Keratinocyte (primary cell): ENCODE measurements around the gene AHCY. TPM values are rescaled to one million over a fixed set of nuclear protein-coding genes. Genes with fewer than 3 reads are reported as not detected.
A peak's percentile ranks its signal among the peaks of the same experiment; 100 is the strongest.

Experiments used
- DNase-seq: peaks from one replicate; pipeline ENCODE4 v3.0.0-alpha.2; 2011; ENCODE audit warnings: low read depth, missing footprints, low spot score
- FAIRE-seq: peaks from 2 replicates; lab custom pipeline; 2011; peaks lifted over from hg19 to GRCh38; lab: Jason Lieb, UNC
- H2AFZ ChIP-seq: 2 replicates; pipeline ENCODE4 v1.6.0; 2012; ENCODE audit warnings: low read length, control low read depth, inconsistent platforms; ENCODE audit not compliant: control insufficient read depth
- H3K27ac ChIP-seq: 2 replicates; pipeline ENCODE4 v1.5.1; 2011; ENCODE audit warnings: low read length; ENCODE audit not compliant: control insufficient read depth, insufficient read depth
- H3K27me3 ChIP-seq: 3 replicates; pipeline ENCODE4 v1.6.0; 2011; ENCODE audit warnings: low read length; ENCODE audit not compliant: control insufficient read depth, insufficient read depth; ENCODE audit errors: extremely low read depth
- H3K36me3 ChIP-seq, 2 experiments: 2 replicates in 1 of 2; 3 replicates in 1 of 2; pipeline ENCODE4 v1.5.1; 2011; ENCODE audit warnings: low read length in 2 of 2, mild to moderate bottlenecking in 1 of 2; ENCODE audit not compliant: control insufficient read depth in 2 of 2, insufficient read depth in 2 of 2; ENCODE audit errors: extremely low read depth in 1 of 2
- H3K4me1 ChIP-seq: 3 replicates; pipeline ENCODE4 v1.5.1; 2011; ENCODE audit warnings: low read length; ENCODE audit not compliant: control insufficient read depth, insufficient read depth; ENCODE audit errors: extremely low read depth
- H3K4me2 ChIP-seq: 3 replicates; pipeline ENCODE4 v1.6.0; 2011; ENCODE audit warnings: low read depth, low read length; ENCODE audit not compliant: control insufficient read depth, insufficient read depth; ENCODE audit errors: extremely low read depth
- H3K4me3 ChIP-seq, 3 experiments: fragments of 200-600 bp in 1 of 3; sonication (generic) in 1 of 3; 2 replicates in 2 of 3; 3 replicates in 1 of 3; pipeline ENCODE4 v1.5.1; 2011 to 2016; ENCODE audit warnings: low read length in 3 of 3, mild to moderate bottlenecking in 3 of 3, control low read depth in 2 of 3, inconsistent platforms in 1 of 3, low read depth in 1 of 3, mixed read lengths in 1 of 3, mixed run types in 1 of 3, moderate library complexity in 1 of 3; ENCODE audit not compliant: control insufficient read depth in 2 of 3, insufficient read depth in 2 of 3; ENCODE audit errors: extremely low read depth in 1 of 3
- H3K79me2 ChIP-seq: 2 replicates; pipeline ENCODE4 v1.6.0; 2012; ENCODE audit warnings: low read length; ENCODE audit not compliant: control insufficient read depth, insufficient read depth
- H3K9ac ChIP-seq: 3 replicates; pipeline ENCODE4 v1.6.0; 2011; ENCODE audit warnings: low read length; ENCODE audit not compliant: control insufficient read depth, insufficient read depth; ENCODE audit errors: extremely low read depth
- H3K9me1 ChIP-seq: 3 replicates; pipeline ENCODE4 v1.6.0; 2011; ENCODE audit warnings: low read length; ENCODE audit not compliant: control insufficient read depth, insufficient read depth; ENCODE audit errors: extremely low read depth
- H3K9me3 ChIP-seq: 2 replicates; pipeline ENCODE4 v1.5.1; 2012; ENCODE audit warnings: low read depth, low read length; ENCODE audit not compliant: control insufficient read depth
- H4K20me1 ChIP-seq: 3 replicates; pipeline ENCODE4 v1.6.0; 2011; ENCODE audit warnings: low read length; ENCODE audit not compliant: control insufficient read depth, insufficient read depth; ENCODE audit errors: extremely low read depth
- CTCF ChIP-seq, 3 experiments: IDR thresholded peaks in 1 of 3; conservative IDR thresholded peaks in 1 of 3; optimal IDR thresholded peaks in 1 of 3; 2 replicates in 2 of 3; 3 replicates in 1 of 3; pipeline versions ENCODE3 to v1.5.1; 2011; ENCODE audit warnings: low read length in 3 of 3, mild to moderate bottlenecking in 3 of 3, moderate library complexity in 2 of 3, control low read depth in 1 of 3, inconsistent platforms in 1 of 3; ENCODE audit not compliant: insufficient read depth in 2 of 3; ENCODE audit errors: extremely low read depth in 1 of 3
- EZH2 ChIP-seq: IDR thresholded peaks from one replicate; pipeline ENCODE4 v1.6.1; 2012; ENCODE audit warnings: inconsistent platforms, mild to moderate bottlenecking, low read length, moderate library complexity
- dilution Hi-C: fragments of 300-500 bp; cut with MboI; formaldehyde crosslinking; loops from one replicate; pipeline ENCODE4 v1.7.0; 2020; ENCODE audit warnings: low sequenced_read_pairs; ENCODE audit not compliant: extremely low pct_ligation_motif_present
- polyA plus RNA-seq, 5 experiments: library from polyadenylated mRNA; depleted of rRNA in 3 of 5; stranded (reverse) in 3 of 5; stranded (forward) in 1 of 5; unstranded in 1 of 5; fragments of >200 nt; gene quantifications; 1 replicate in 1 of 5; 2 replicates in 3 of 5; 3 replicates in 1 of 5; pipeline versions ENCODE4 v1.2.1 to v1.2.3, GENCODE V29; 2011 to 2012; ENCODE audit warnings: missing spikeins in 2 of 5, low read depth in 1 of 5, low replicate concordance in 1 of 5

The AHCY gene
- polyA plus RNA-seq, 1 donor (not counting 4 experiments of a cell fraction or from before 2014, with no cell fraction given) = 320 TPM

- no peak for FAIRE-seq
- TF ChIP-seq EZH2 = no peak
- H2AFZ ChIP-seq = no peak overlapping the region
Measured at GRCh38 chr20:34301587-34302311, 1.4 kb downstream of the AHCY start.

GRCh38 chr20:34300809-34301586, 2.2 kb downstream of the AHCY start:
- peak overlapping the region; percentile 87 for H3K4me2 ChIP-seq
- H3K79me2 ChIP-seq = peaks cover 64% of the 10 kb centered on the region
- peak overlapping the region; percentile 98 for H3K9ac ChIP-seq
- no peaks in the 10 kb centered on the region for H3K9me3 ChIP-seq
- H4K20me1 ChIP-seq = peaks cover 29% of the 10 kb centered on the region
- H3K27ac ChIP-seq = no peak overlapping the region
- H3K9me1 ChIP-seq = no peaks in the 10 kb centered on the region
- DNase-seq = no peak
- TF ChIP-seq CTCF (optimal IDR thresholded peaks at IDR 0.05 in 1 of 3, IDR thresholded peaks at IDR 0.05 in 1 of 3, conservative IDR thresholded peaks at IDR 0.05 in 1 of 3; ENCODE audit: extremely low read depth in 1 of 3, insufficient read depth in 2 of 3, low read length in 3 of 3) = no peak
- no peak for TF ChIP-seq EZH2
- H3K36me3 ChIP-seq = peaks cover 9 to 22% of the 10 kb centered on the region in 2 experiments
- H3K4me1 ChIP-seq = peaks cover 33% of the 10 kb centered on the region
- H3K4me3 ChIP-seq = peak overlapping the region; percentile 78 to 93 (median 92)
- H3K27me3 ChIP-seq = no peaks in the 10 kb centered on the region
- no peak for FAIRE-seq
- no peak overlapping the region for H2AFZ ChIP-seq
- dilution Hi-C loops = no loop called here

More at GRCh38 chr20:34301587-34302311, 1.4 kb downstream of the AHCY start:
- H3K4me2 ChIP-seq = peak overlapping the region; percentile 87
- no peaks in the 10 kb centered on the region for H3K9me1 ChIP-seq
- H3K4me3 ChIP-seq = peak overlapping the region; percentile 78 to 93 (median 92)
- no peaks in the 10 kb centered on the region for H3K9me3 ChIP-seq
- peaks cover 56% of the 10 kb centered on the region for H3K79me2 ChIP-seq
- dilution Hi-C loops = no loop called here
- peaks cover 24% of the 10 kb centered on the region for H4K20me1 ChIP-seq
- H3K36me3 ChIP-seq = peaks cover 9 to 22% of the 10 kb centered on the region in 2 experiments
- DNase-seq = no peak
- peak overlapping the region; percentile 90 for H3K27ac ChIP-seq
- peak overlapping the region; percentile 98 for H3K9ac ChIP-seq
- H3K27me3 ChIP-seq = no peaks in the 10 kb centered on the region
- H3K4me1 ChIP-seq = peaks cover 36% of the 10 kb centered on the region
